HG03175 (cell line): ENCODE results near the gene SLC41A2.
A peak's percentile ranks its signal among the peaks of the same experiment; 100 is the strongest.

ENCODE experiments used
- ATAC-seq: cut with Tn5 transposase; IDR thresholded peaks from one replicate; pipeline ENCODE4 v1.9.1; 2021; ENCODE audit warnings: mild to moderate bottlenecking, moderate library complexity; ENCODE audit not compliant: unreplicated experiment

SLC41A2 gene

DNA sequence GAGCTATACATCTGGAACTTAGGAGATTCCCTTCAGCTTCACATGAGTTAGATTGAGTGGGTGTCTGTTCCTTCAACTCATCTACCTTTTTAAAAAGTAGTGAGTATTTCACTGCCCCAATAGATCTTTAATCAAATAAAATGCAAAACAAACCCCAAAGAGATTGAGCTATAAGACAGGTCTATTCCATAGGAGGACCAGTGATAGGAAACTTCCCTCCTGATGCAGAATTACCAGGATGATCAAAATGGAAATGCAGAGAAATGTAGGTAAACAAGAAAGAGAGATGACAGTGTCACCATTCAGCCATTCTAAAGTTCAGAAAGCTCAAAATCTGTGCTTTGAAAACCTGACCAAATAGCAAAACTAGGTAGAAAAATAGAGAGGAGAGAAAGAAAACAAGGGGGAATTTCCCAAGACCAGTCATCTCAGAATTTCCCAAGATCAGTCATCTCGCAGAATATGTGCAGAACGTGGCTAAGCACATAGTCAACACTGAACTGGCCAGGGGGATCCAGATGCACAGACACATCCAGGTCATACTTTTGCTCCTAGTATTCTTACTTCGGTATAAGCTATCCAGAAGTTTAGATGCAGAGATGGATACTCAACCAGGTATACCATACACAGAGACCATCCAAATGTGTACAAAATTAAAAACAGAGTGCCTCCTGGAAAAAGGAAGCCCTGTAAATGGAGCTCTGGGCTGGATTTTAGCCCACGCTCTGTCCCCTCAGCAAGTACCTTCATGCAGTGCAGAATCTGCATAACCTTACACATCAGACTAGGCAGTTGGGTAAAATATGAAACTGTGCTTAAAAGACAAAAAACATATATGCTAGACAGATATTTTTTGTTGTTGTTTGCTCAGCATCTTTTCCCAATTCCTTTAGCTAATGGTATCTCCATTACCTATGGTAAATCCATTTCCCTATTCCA lies 27.4 kb downstream of the SLC41A2 start:
- peak; percentile 90 for ATAC-seq

DNA sequence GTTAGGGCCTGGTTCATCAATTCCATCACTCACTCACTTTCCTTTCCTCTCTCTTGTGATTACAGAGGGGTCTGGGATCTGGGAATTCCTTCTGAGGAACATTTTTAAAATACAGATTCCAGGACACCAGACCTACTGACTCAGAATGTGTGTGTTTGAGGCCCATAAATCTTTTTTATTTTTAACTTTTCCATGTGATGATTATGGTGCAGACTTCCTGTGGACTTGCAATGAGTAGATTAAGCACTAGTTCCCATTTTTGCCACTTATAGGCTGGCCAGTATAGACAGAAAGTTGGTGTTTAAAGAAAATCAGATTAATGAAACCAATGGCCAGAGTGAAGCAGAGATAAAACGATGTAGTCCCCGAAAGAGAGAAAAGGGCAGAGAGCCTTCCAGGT lies 28.1 kb downstream of the SLC41A2 start:
- ATAC-seq, result no peak

DNA sequence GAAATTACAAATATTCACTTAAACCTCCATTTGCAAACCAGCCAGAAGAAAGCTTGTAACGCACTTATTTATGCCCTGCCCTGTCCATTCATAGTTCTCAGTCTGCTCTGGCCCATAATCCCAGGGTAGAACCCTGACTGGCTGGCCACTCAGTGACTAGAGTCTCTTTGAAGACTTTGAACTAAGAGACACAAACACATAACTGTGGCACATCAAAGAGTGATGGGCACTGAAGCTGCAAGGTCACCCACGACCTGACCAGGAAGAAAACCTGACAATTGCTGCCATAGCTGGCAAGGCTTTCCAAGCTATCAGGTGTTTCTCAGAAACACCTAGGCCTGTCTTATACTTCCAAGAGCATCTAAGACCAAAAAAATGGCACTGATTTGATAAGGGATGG lies 28.7 kb downstream of the SLC41A2 start:
- ATAC-seq, result no peak

DNA sequence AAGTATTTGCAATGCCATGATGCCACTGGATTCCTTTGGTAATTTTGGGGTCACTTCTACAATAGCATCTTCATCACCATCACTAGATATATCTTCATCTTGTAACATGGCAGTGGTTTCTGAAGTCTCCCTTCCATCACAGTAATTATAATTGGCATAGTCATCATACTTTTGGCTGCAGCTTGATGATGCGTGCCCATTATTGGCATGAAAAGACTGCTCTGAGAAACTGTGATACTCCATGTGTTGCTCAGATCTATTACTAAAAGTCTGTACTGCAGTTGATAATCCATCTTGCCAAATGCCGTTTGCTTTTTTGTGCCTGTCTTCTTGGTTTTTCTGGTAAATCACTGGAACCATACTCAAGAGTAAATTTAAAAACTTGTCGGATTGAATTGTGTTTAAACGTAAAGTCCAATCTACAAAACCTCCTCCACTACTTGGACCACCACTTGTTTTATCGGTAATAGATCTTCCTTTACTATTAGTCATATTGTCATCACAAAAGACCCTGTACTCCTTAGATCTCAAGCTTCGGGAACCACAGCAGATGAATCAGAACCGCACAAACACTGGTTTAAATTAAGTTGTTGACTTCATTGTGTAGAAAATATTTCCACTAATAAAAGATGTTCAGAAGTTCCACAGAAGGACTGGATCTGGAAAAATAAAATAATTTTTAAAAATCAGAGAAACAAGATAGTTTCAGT lies 29.9 kb downstream of the SLC41A2 start:
- no peak for ATAC-seq

DNA sequence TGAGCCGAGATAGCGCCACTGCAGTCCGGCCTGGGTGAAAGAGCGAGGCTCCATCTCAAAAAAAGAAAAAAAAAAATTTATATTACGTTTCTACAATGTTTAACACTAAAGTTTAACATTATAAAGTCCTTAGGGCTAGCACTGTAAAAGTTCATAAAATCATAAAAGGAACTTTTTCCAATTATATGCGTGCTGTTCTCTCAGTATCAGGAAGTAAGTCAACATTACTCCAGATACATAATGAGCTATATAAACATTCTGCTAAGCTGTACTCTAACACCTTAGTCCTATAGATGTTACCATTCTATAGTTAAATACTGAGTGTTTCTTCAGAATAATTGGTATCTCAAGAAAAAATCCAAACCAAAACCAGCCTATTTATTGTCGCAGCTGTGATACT lies 32.6 kb downstream of the SLC41A2 start:
- ATAC-seq, result no peak

DNA sequence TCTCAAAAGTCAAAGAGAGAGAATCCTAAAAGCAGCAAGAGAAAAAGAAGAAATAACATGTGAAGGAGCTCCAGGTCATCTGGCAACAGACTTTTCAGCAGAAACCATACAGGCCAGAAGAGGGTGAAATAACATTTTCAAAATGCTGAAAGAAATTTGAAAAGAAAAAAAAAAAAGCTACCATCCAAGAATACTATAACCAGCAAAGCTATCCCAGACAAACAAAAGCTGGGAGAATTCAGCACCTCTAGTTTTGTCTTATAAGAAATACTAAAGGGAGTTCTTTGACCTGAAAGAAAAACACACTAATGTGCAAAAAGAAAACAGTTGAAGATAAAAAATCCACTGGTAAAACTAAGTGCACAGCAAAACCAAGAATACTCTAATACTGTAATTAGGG lies 36.8 kb downstream of the SLC41A2 start:
- ATAC-seq, result no peak

DNA sequence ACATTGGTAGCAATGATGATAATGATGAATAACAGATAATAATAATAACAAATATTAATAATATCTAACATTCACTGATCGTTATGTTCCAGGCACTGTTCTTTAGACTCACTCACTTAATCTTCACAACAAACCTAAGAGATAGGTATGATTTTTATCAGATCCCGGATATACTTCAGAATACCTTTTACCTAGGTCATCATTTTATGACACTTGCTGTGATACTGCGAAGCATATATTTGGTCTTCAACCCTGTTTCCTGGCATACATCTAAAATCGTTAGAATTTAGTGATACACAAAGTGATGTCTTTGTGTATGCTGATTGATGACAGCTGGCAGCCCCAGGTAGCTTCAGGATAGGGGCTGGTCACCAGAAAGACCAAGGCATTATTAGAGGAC lies 46.1 kb downstream of the SLC41A2 start:
- ATAC-seq, result no peak

DNA sequence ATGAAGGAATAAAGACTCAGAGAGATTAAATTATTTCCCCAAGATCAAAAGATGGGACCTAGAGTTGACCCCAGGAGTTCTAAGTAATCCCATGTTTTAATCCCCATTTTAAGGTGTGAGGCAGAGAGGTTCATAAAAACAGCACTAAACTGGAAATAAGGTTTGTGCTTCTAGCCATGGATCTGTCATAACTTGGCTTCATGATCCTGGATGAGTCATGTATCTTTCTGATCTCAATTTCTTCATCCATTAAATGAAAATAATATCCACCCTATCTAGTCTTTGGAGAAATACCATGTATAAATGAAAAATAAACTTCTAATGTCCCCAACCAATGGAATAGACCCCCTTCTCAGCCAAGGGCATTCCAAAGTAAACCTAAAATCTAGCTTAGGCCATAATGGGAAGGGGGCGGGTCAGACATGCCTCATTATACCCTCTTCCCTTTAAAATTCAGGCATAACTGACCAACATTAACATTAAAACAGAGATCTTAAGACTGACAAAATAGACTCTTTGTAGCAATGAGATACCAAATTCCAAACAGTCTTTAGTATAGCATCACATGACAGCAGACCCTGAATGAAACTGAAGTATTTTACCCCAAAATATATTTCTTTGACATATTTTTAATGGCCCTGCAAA lies 47.8 kb downstream of the SLC41A2 start:
- ATAC-seq, result no peak

DNA sequence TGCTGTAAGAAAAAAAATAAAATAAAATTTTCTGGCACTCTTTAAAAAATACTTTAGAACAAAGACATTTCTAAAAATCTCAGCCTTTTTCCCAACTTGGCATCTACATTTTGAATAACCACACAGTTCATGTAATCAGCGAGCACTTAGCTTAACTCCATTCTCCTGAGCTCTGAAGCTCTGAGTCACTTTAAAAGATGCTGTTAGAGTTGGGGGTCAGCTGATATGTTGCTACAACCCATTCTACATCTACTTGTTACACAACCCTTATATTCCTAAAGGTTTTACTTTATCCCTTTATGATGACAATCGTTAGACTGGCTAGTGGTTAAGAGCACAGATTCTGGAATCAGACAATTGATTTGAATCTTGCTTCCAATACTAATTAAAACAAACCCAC lies 48.3 kb downstream of the SLC41A2 start:
- no peak for ATAC-seq
